ENCODE measurements around the gene POLR2L.
A peak's percentile ranks its signal among the peaks of the same experiment; 100 is the strongest.

Gene POLR2L

GRCh38 chr11:853682-854448, 11.5 kb upstream of the POLR2L start:
- no peak for DNase-seq

GRCh38 chr11:852762-853161, 10.4 kb upstream of the POLR2L start:
- no peak for DNase-seq

- DNase-seq: no peak
These were observed 8.7 kb upstream of the POLR2L start for GRCh38 chr11:850775-851763.

- no peak for DNase-seq
These were observed 7.8 kb upstream of the POLR2L start for GRCh38 chr11:849951-850774.

- peak; percentile 42 for DNase-seq
These were observed 6.9 kb upstream of the POLR2L start for GRCh38 chr11:849104-849824.

- peak; percentile 71 for DNase-seq
These were observed 6.1 kb upstream of the POLR2L start for GRCh38 chr11:848380-848931.

- DNase-seq: no peak
These were observed 5.5 kb upstream of the POLR2L start for GRCh38 chr11:847876-848275.

- no peak for DNase-seq
These were observed 4.3 kb upstream of the POLR2L start for GRCh38 chr11:846496-847098.

- DNase-seq: no peak
These were observed 3.7 kb upstream of the POLR2L start for GRCh38 chr11:845872-846495.

GRCh38 chr11:844693-845644, 2.6 kb upstream of the POLR2L start:
- no peak for DNase-seq

- DNase-seq: no peak
These were observed 1.7 kb upstream of the POLR2L start for GRCh38 chr11:843818-844692.

GRCh38 chr11:843086-843734, 881 bp upstream of the POLR2L start:
- no peak for DNase-seq

- no peak for DNase-seq
These were observed 354 bp downstream of the POLR2L start for GRCh38 chr11:841981-842369.

GRCh38 chr11:839875-840617, 2.3 kb downstream of the POLR2L start:
- DNase-seq: no peak

- no peak for DNase-seq
These were observed 3.1 kb downstream of the POLR2L start for GRCh38 chr11:839280-839623.

GRCh38 chr11:838441-839279, 3.7 kb downstream of the POLR2L start:
- no peak for DNase-seq

- DNase-seq: no peak
These were observed 4.4 kb downstream of the POLR2L start for GRCh38 chr11:837990-838307.
